Transverse colon (tissue), 4 donors: ENCODE results near the gene TMPO. TPM values are rescaled to one million over a fixed set of nuclear protein-coding genes. Genes with fewer than 3 reads are reported as not detected.
A peak's percentile ranks its signal among the peaks of the same experiment; 100 is the strongest.
"Not testable (repeated sequence)": the region's sequence is repeated elsewhere in the genome, so short reads cannot be mapped to it uniquely, and the experiment has no call there.

Experiments
- DNase-seq: peaks from one replicate; pipeline ENCODE4 v3.0.0-alpha.2; 2019
- H3K27ac ChIP-seq, 4 donors: fragments of 200-600 bp; sonication (generic); 2 replicates each; pipeline ENCODE4 v1.5.1; 2016 to 2018; ENCODE audit warnings: inconsistent platforms in 4 of 4
- H3K27me3 ChIP-seq: fragments of 200-600 bp; sonication (generic); 2 replicates; pipeline ENCODE4 v1.5.1; 2017; ENCODE audit warnings: inconsistent platforms
- H3K36me3 ChIP-seq, 4 donors: fragments of 200-600 bp; sonication (generic); 2 replicates each; pipeline ENCODE4 v1.5.1; 2017 to 2019; ENCODE audit warnings: inconsistent platforms in 4 of 4
- H3K4me1 ChIP-seq, 4 donors: fragments of 200-600 bp; sonication (generic); 2 replicates each; pipeline ENCODE4 v1.5.1; 2017 to 2020; ENCODE audit warnings: inconsistent platforms in 4 of 4
- H3K4me3 ChIP-seq, 4 donors: fragments of 200-600 bp; sonication (generic); 1 replicate in 1 of 4; 2 replicates in 3 of 4; pipeline versions ENCODE4 v1.5.1 to v1.6.1; 2017 to 2019; ENCODE audit warnings: inconsistent platforms in 4 of 4
- H3K9me3 ChIP-seq, 2 donors: fragments of 200-600 bp; sonication (generic); 2 replicates each; pipeline ENCODE4 v1.5.1; 2017 to 2019; ENCODE audit warnings: inconsistent platforms in 2 of 2
- EP300 ChIP-seq: sonication (generic); formaldehyde crosslinking; IDR thresholded peaks from one replicate; pipeline ENCODE4 v1.6.1; 2017; ENCODE audit warnings: antibody characterized with exemption, low read depth
- POLR2A ChIP-seq: fragments of 450-650 bp; IDR thresholded peaks from one replicate; pipeline ENCODE4 v1.6.1; 2016; ENCODE audit warnings: antibody characterized with exemption, mild to moderate bottlenecking, moderate library complexity
- POLR2AphosphoS5 ChIP-seq, 3 donors: sonication (generic); formaldehyde crosslinking; IDR thresholded peaks; one replicate each; pipeline ENCODE4 v1.6.1; 2016; ENCODE audit warnings: antibody characterized with exemption in 3 of 3
- WGBS, 2 donors: methylation state at CpG; one replicate each; pipeline ENCODE4 v1.1.5; 2018; ENCODE audit warnings: low coverage in 1 of 2; 5-methylcytosine and 5-hydroxymethylcytosine counted together
- in situ Hi-C, 4 donors: fragments of 200-750 bp; cut with MboI; loops; one replicate each; pipeline versions ENCODE4 v1.15.0 to v1.15.1; 2017; ENCODE audit warnings: low sequenced_read_pairs in 3 of 4, low pct_ligation_motif_present in 1 of 4, low pct_unique_long_range_greater_than_20kb in 1 of 4
- intact Hi-C: fragments of 100-400 bp; cut with DNase I; formaldehyde crosslinking; loops from one replicate; pipeline ENCODE4 v1.15.1; 2023; ENCODE audit warnings: low total_unique reads
- small RNA-seq, 4 donors: library from RNA; depleted of rRNA; stranded (forward); fragments of <200 nt; gene quantifications; one replicate each; pipeline ENCODE3, GENCODE V24; 2016
- total RNA-seq, 4 donors: library from RNA; depleted of rRNA; stranded (reverse); fragments of >200 nt; gene quantifications; one replicate each; pipeline ENCODE4 v1.1.0, GENCODE V29; 2016
- TF ChIP-seq, protein P1 (sequence below), 5 experiments: fragments of 200-600 bp in 3 of 5; fragments of 450-650 bp in 2 of 5; sonication (generic) in 3 of 5; IDR thresholded peaks; 1 replicate in 2 of 5; 2 replicates in 3 of 5; pipeline ENCODE4 v1.5.1; 2016 to 2017; ENCODE audit warnings: antibody characterized with exemption in 5 of 5, inconsistent platforms in 3 of 5, mild to moderate bottlenecking in 2 of 5, moderate library complexity in 1 of 5

The TMPO gene
- total RNA-seq, 4 donors from 2014 or later: 57.8 to 164 (median 89.0) TPM

DNA sequence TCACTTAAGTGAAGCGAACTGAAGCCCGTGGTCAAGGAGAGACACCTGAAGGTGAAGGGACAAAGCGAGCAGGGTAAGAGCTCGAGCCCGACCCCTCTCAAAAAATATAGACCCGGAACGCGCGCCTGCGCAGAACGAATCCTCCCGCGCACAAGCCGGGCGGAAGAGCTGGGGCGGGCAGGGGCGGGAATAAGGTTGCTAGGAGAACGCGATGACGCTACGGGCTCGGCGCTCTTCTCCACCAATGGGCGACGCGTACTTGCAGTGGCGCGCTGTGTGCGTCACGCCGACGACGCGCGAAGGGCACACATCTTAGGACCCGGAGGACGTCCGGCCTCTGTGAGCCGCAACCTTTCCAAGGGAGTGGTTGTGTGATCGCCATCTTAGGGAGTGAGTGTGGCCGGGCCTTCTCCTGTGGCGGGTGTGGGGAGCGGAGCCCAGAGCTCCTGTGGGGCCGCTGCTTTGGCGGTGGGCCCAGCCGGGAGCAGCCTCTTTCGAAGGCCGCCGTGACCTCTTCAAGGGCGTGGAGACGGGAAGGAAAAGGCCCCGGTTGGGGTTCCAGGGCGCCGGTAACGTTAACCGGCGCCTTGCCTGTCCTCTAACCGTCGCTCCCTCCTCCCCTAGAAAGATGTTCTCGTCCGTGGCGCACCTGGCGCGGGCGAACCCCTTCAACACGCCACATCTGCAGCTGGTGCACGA is 78.1 kb downstream of the TMPO start, which contains the start of gene SLC25A3:
Gene SLC25A3 (plus strand): TSS at position 336 of the 699 bp plus-strand sequence. CDS start 293 bp downstream, at position 629.
- Histone ChIP-seq H3K9me3 (no peaks in the 10 kb centered on the region), H3K27me3 (no peaks in the 10 kb centered on the region), H3K27ac (peak within 1 kb of the TSS; percentile 94 to 99 (median 96)), H3K4me3 (peak within 1 kb of the TSS; percentile 36 to 81 (median 74)), H3K36me3 (peaks cover 0 to 16% (median 6%) of the 10 kb centered on the region in 4 donors), H3K4me1 (peaks cover 7 to 25% (median 15%) of the 10 kb centered on the region in 4 donors)
- DNase-seq: peak; percentile 97
- intact Hi-C loops: loop anchor here (10.0 kb wide), 1 partner anchor 51 kb away; the partner anchor contains the start of genes APAF1 and IKBIP
- TF ChIP-seq POLR2A: peak; percentile 99
- TF ChIP-seq EP300: no peak
- peak; percentile 100 for TF ChIP-seq POLR2AphosphoS5 (IDR thresholded peaks at IDR 0.05)
- TF ChIP-seq, protein P1, sequence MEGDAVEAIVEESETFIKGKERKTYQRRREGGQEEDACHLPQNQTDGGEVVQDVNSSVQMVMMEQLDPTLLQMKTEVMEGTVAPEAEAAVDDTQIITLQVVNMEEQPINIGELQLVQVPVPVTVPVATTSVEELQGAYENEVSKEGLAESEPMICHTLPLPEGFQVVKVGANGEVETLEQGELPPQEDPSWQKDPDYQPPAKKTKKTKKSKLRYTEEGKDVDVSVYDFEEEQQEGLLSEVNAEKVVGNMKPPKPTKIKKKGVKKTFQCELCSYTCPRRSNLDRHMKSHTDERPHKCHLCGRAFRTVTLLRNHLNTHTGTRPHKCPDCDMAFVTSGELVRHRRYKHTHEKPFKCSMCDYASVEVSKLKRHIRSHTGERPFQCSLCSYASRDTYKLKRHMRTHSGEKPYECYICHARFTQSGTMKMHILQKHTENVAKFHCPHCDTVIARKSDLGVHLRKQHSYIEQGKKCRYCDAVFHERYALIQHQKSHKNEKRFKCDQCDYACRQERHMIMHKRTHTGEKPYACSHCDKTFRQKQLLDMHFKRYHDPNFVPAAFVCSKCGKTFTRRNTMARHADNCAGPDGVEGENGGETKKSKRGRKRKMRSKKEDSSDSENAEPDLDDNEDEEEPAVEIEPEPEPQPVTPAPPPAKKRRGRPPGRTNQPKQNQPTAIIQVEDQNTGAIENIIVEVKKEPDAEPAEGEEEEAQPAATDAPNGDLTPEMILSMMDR (IDR thresholded peaks at IDR 0.05): no peak
- in situ Hi-C loops: loop anchor here in 1 of 4 donors (10.0 kb wide), 1 partner anchor 51 kb away; the partner anchor contains the start of genes APAF1 and IKBIP
- WGBS, 2 donors: 0 to 1% methylated on average over 2 to 32 of the region's 67 CpGs

- intact Hi-C loops: loop anchor here (10.0 kb wide), 1 partner anchor 51 kb away; the partner anchor contains the start of genes APAF1 and IKBIP
- DNase-seq: peak; percentile 52
- Histone ChIP-seq H3K36me3 (peaks cover 0 to 23% (median 11%) of the 10 kb centered on the region in 4 donors), H3K4me3 (peak overlapping the region; percentile 36 to 81 (median 74)), H3K9me3 (no peaks in the 10 kb centered on the region), H3K27ac (peak overlapping the region; percentile 94 to 99 (median 96)), H3K27me3 (no peaks in the 10 kb centered on the region), H3K4me1 (peaks cover 7 to 25% (median 15%) of the 10 kb centered on the region in 4 donors)
- in situ Hi-C loops: loop anchor here in 1 of 4 donors (10.0 kb wide), 1 partner anchor 51 kb away; the partner anchor contains the start of genes APAF1 and IKBIP
- WGBS, 2 donors: 0 to 1% methylated on average over 6 to 33 of the region's 35 CpGs
- TF ChIP-seq EP300: no peak
- peak in 1 of 3 donors; percentile 61 for TF ChIP-seq POLR2AphosphoS5 (IDR thresholded peaks at IDR 0.05)
Observed at GRCh38 chr12:98594050-98594835, 78.9 kb downstream of the TMPO start.

DNA sequence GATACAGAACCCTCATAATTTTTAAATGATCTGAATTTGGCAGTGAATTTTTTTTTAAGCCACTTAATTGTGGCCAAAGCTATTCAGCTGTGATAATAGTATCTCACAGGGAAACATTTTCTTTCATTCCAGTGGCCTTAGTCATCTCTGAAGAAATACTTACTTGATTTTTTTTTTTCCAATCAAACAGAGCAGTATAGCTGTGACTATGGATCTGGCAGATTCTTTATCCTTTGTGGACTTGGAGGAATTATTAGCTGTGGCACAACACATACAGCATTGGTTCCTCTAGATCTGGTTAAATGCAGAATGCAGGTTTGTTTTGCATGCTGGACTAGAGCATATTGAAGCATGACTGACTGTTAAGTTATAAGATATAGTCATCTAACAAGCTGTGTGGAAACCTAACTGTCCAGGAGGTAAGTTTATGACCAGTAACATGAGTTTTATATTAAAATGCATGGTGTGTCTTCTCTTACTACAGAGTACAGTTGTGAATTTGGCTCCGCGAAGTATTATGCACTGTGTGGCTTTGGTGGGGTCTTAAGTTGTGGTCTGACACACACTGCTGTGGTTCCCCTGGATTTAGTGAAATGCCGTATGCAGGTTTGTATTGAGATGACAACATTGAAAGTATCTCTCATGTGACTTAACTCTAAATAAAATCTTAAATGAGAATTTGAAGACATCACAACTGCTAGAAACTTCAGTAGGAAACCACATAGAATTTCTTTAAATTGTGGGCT is 80.0 kb downstream of the TMPO start:
- intact Hi-C loops (loop anchor here (10.0 kb wide), 1 partner anchor 49 kb away; the partner anchor contains the start of genes APAF1 and IKBIP), in situ Hi-C loops (loop anchor here in 1 of 4 donors (10.0 kb wide), 1 partner anchor 49 kb away; the partner anchor contains the start of genes APAF1 and IKBIP)
- Histone ChIP-seq H3K4me3 (peak overlapping the region; percentile 36 to 81 (median 74)), H3K36me3 (peaks cover 0 to 35% (median 18%) of the 10 kb centered on the region in 4 donors), H3K27ac (peak overlapping the region; percentile 94 to 99 (median 96)), H3K4me1 (peaks cover 7 to 25% (median 15%) of the 10 kb centered on the region in 4 donors), H3K9me3 (no peaks in the 10 kb centered on the region), H3K27me3 (no peaks in the 10 kb centered on the region)
- no peak for DNase-seq
- WGBS, 2 donors: 51 to 59% methylated on average over 3 of the region's 3 CpGs
- TF ChIP-seq EP300 (no peak), POLR2AphosphoS5 (IDR thresholded peaks at IDR 0.05) (no peak), POLR2A (no peak)
- TF ChIP-seq, protein P1 (IDR thresholded peaks at IDR 0.05): no peak

- Histone ChIP-seq H3K36me3 (peaks cover 0 to 54% (median 28%) of the 10 kb centered on the region in 4 donors), H3K4me1 (peaks cover 7 to 25% (median 15%) of the 10 kb centered on the region in 4 donors)
- in situ Hi-C loops: loop anchor here in 1 of 4 donors (10.0 kb wide), 1 partner anchor 47 kb away; the partner anchor contains the start of genes APAF1 and IKBIP
- intact Hi-C loops: loop anchor here (10.0 kb wide), 1 partner anchor 47 kb away; the partner anchor contains the start of genes APAF1 and IKBIP
- not testable (repeated sequence) for H3K27ac ChIP-seq, DNase-seq, H3K4me3 ChIP-seq, H3K27me3 ChIP-seq, H3K9me3 ChIP-seq
- 86% methylated on average over 5 of the region's 5 CpGs; no CpG with 5 or more reads in 1 of the 2 donors for WGBS, 2 donors
Observed at GRCh38 chr12:98597313-98597712, 81.9 kb downstream of the TMPO start.

Small RNAs within 50 kb of the gene (small RNA-seq; reads per million reads assigned to genes)
- gene SNORA53: 5.6 to 33.1 (median 8.7) reads per million in 4 donors

Other genes with a start within 250 kb of the TMPO start
- 100 to 1,000 TPM; 224 to 690 (median 542) TPM for gene SLC25A3, start 78.1 kb downstream of the TMPO start, total RNA-seq
- gene IKBIP, start 129.2 kb downstream of the TMPO start, total RNA-seq: 1 to 10 TPM in 2 of 4 donors, under 1 TPM in 1, not detected in 1; 0.40 to 6.8 (median 3.0) TPM
- 10 to 100 TPM; 10.5 to 25.4 (median 23.4) TPM for gene APAF1, start 129.7 kb downstream of the TMPO start, total RNA-seq